ENCODE results near the gene UACA. TPM values are rescaled to one million over a fixed set of nuclear protein-coding genes. Genes with fewer than 3 reads are reported as not detected.

Gene UACA
- total RNA-seq, 4 donors from 2014 or later: 101 to 192 (median 127) TPM

DNA sequence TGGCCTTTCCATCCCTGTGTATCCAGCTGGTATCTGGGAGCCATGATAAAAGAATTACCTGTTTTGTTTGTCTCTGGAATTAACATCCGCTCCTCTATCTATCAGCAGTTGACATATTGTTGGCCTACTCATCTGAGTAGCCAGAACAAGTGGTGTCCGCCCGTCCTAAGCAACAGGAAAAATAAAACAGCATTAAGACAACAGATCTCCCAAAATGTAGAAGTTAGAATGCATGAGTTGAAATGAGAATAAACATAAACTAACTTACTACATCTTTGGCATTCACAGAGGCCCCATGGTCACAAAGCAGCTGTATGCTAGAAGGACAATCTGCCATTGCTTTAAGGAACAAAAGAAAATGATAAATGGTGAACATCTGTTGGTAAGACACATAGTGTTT lies 75.9 kb downstream of the UACA start:
- no peak for ATAC-seq
- no peaks in the 10 kb centered on the region for H3K9me3 ChIP-seq
- TF ChIP-seq, protein P1, sequence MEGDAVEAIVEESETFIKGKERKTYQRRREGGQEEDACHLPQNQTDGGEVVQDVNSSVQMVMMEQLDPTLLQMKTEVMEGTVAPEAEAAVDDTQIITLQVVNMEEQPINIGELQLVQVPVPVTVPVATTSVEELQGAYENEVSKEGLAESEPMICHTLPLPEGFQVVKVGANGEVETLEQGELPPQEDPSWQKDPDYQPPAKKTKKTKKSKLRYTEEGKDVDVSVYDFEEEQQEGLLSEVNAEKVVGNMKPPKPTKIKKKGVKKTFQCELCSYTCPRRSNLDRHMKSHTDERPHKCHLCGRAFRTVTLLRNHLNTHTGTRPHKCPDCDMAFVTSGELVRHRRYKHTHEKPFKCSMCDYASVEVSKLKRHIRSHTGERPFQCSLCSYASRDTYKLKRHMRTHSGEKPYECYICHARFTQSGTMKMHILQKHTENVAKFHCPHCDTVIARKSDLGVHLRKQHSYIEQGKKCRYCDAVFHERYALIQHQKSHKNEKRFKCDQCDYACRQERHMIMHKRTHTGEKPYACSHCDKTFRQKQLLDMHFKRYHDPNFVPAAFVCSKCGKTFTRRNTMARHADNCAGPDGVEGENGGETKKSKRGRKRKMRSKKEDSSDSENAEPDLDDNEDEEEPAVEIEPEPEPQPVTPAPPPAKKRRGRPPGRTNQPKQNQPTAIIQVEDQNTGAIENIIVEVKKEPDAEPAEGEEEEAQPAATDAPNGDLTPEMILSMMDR (IDR thresholded peaks at IDR 0.05 in 4 of 5, conservative IDR thresholded peaks at IDR 0.05 in 1 of 5): no peak
- TF ChIP-seq POLR2A (IDR thresholded peaks at IDR 0.05): no peak
- no peak overlapping the region for H3K4me3 ChIP-seq
- peak overlapping the region; percentile 12 to 65 (median 34) for H3K27ac ChIP-seq
- in situ Hi-C loops (cut with MboI; ENCODE audit: low sequenced_read_pairs in 4 of 4): no loop called here
- H3K4me1 ChIP-seq: peaks cover 32 to 39% of the 10 kb centered on the region in 2 donors
- no peaks in the 10 kb centered on the region for H3K27me3 ChIP-seq
- intact Hi-C loops (cut with DNase I; ENCODE audit: low total_unique reads): no loop called here
- peaks cover 0 to 22% of the 10 kb centered on the region in 2 donors for H3K36me3 ChIP-seq
- no peak for DNase-seq

DNA sequence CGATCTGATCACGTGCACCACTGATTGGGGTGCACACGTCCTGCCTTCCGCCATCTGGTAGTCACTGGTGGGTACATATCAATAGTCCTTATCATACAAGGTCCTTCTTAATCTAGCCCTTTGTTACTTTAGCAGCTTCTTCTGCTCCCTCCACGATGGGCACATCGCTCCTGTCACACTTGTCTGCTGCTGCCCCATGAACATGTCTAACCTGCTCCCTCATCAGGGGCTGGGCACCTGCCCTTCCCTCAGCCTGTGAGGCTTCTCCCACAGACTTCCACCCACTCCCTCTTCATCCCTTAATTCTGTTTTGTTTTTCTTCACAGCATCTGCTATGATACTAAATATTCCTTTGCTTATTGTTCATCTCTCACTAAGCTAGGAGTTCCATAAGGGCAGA lies 82.5 kb downstream of the UACA start:
- H3K4me3 ChIP-seq: no peak overlapping the region
- in situ Hi-C loops (cut with MboI; ENCODE audit: low sequenced_read_pairs in 4 of 4): loop anchor here in 1 of 4 donors (5.0 kb wide), 1 partner anchor 136 kb away; no protein-coding TSS in a partner anchor
- no peaks in the 10 kb centered on the region for H3K27me3 ChIP-seq
- TF ChIP-seq POLR2A (IDR thresholded peaks at IDR 0.05): no peak
- TF ChIP-seq, protein P1 (IDR thresholded peaks at IDR 0.05 in 4 of 5, conservative IDR thresholded peaks at IDR 0.05 in 1 of 5): no peak
- DNase-seq (no peak), ATAC-seq (no peak)
- peak overlapping the region; percentile 17 to 53 (median 46) for H3K27ac ChIP-seq
- no peaks in the 10 kb centered on the region for H3K9me3 ChIP-seq
- H3K4me1 ChIP-seq: peaks cover 8 to 13% of the 10 kb centered on the region in 2 donors
- intact Hi-C loops (cut with DNase I; ENCODE audit: low total_unique reads): loop anchor here (1.0 kb wide), 1 partner anchor 41 kb away; no protein-coding TSS in a partner anchor
- H3K36me3 ChIP-seq: peaks cover 0 to 36% of the 10 kb centered on the region in 2 donors

DNA sequence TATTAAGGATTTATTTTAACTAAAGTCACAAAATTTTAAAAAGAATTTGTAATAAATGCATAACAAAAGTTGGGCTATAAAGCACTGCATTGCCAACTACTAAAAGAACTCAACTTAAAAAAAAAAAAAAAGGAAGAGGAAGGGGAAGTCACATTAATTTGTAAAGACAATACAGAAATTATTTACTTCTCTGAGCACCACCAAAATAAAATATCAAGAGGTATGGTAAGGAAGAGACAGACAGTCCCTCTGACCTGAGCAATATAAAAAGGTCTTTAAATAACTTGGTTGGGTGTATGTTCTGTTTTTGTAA lies 83.5 kb downstream of the UACA start:
- intact Hi-C loops (cut with DNase I; ENCODE audit: low total_unique reads) (loop anchor here (1.0 kb wide), 2 partner anchors 42 to 132 kb away; no protein-coding TSS in a partner anchor), in situ Hi-C loops (cut with MboI; ENCODE audit: low sequenced_read_pairs in 4 of 4) (loop anchor here (5.0 to 10.0 kb wide), 5 partner anchors 45 to 137 kb away; no protein-coding TSS in a partner anchor)
- ATAC-seq: no peak
- no peak overlapping the region for H3K4me3 ChIP-seq
- TF ChIP-seq, protein P1 (IDR thresholded peaks at IDR 0.05 in 4 of 5, conservative IDR thresholded peaks at IDR 0.05 in 1 of 5): peak in 1 of 5 experiments; percentile 0
- no peak for TF ChIP-seq POLR2A (IDR thresholded peaks at IDR 0.05)
- DNase-seq: no peak
- peaks cover 8 to 13% of the 10 kb centered on the region in 2 donors for H3K4me1 ChIP-seq
- no peaks in the 10 kb centered on the region for H3K27me3 ChIP-seq
- H3K27ac ChIP-seq: peak overlapping the region in 3 of 4 donors; percentile 42 to 53 (median 51)
- peaks cover 0 to 38% of the 10 kb centered on the region in 2 donors for H3K36me3 ChIP-seq
- no peaks in the 10 kb centered on the region for H3K9me3 ChIP-seq

GRCh38 chr15:70672081-70672480 lies 91.3 kb downstream of the UACA start:
- H3K4me3 ChIP-seq: no peak overlapping the region
- in situ Hi-C loops (cut with MboI; ENCODE audit: low sequenced_read_pairs in 4 of 4): loop anchor here in 2 of 4 donors (10.0 kb wide), 2 partner anchors 53 to 143 kb away; no protein-coding TSS in a partner anchor
- no peaks in the 10 kb centered on the region for H3K27me3 ChIP-seq
- ATAC-seq (no peak), DNase-seq (no peak)
- H3K36me3 ChIP-seq: peaks cover 0 to 79% of the 10 kb centered on the region in 2 donors
- H3K27ac ChIP-seq: no peak overlapping the region
- intact Hi-C loops (cut with DNase I; ENCODE audit: low total_unique reads): no loop called here
- H3K9me3 ChIP-seq: no peaks in the 10 kb centered on the region
- peaks cover 0 to 3% of the 10 kb centered on the region in 2 donors for H3K4me1 ChIP-seq
- TF ChIP-seq, protein P1 (IDR thresholded peaks at IDR 0.05 in 4 of 5, conservative IDR thresholded peaks at IDR 0.05 in 1 of 5): no peak
- no peak for TF ChIP-seq POLR2A (IDR thresholded peaks at IDR 0.05)
